ENCODE data around the gene SLC8B1.
"Not testable (repeated sequence)": the region's sequence is repeated elsewhere in the genome, so short reads cannot be mapped to it uniquely, and the experiment has no call there.

Gene SLC8B1

DNA sequence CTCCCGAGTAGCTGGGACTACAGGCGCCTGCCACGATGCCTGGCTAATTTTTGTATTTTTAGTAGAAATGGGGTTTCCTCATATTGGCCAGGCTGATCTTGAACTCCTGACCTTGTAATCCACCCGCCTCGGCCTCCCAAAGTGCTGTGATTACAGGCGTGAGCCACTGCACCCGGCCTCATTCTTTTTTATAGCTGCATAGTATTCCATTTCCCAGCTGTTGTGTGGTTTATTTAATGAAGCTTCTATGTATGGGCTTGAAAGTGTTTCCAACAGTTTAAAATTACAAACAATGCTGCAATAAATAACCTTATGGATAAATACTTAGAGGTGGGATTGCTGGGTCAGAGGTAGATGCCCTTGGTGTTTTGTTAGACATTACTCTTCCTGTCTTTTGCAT, 19.3 kb upstream of the SLC8B1 start:
- DNase-seq = not testable (repeated sequence)

DNA sequence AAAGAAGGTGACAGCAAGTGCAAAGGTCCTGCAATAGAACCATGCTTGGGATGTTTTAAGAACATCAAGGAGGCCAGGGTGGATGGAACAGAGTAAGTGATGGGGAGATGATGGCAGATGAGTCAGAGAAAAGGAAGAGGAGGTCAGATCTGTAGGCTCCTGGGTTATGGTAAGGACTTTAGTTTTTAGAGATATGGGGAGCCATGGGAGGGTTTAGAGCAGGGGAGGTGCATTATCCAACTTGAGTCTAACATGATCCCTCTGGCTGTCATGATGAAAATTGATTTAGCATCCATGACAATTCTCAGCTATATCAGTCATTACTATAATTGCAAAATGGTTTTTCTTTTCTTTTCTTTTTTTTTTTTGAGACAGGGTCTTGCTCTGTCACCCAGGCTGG, 16.2 kb upstream of the SLC8B1 start:
- DNase-seq = no peak

DNA sequence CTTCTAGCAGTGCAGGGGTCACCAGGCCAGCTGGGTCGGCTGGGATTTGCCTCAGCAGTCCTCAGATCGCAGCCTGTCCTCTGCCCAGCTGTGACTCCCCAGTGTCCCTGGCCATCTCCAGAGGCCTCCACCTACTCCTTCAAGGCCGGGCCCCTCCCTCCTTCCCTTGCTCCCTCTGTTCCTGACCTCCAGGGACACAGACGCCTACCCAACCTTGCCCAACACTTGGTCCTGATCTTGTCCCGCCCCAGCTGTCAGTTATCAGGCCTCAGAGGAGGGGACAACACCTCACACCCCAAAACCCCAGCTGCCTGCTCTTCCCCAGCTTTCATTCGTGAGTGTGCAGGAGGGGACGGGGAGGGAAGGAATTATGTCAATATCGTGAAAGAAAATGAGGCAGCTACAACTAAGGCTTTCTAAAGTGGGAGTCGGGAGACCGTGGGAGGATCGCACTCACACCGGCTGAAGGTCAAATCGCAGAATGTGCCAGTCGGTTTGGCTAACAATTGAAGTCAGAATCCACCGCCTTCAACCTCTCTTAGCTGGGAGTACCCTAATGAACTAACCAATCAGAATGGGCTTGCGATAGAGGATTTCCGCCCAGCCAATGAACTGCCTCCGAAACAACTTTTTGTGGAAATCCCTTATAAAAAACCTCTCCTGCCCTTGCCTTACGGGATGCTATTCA, 14.1 kb upstream of the SLC8B1 start:
- DNase-seq = no peak

- no peak for DNase-seq
Observed at GRCh38 chr12:113347892-113348291, 13.0 kb upstream of the SLC8B1 start.

GRCh38 chr12:113347107-113347506, 12.2 kb upstream of the SLC8B1 start:
- no peak for DNase-seq

DNA sequence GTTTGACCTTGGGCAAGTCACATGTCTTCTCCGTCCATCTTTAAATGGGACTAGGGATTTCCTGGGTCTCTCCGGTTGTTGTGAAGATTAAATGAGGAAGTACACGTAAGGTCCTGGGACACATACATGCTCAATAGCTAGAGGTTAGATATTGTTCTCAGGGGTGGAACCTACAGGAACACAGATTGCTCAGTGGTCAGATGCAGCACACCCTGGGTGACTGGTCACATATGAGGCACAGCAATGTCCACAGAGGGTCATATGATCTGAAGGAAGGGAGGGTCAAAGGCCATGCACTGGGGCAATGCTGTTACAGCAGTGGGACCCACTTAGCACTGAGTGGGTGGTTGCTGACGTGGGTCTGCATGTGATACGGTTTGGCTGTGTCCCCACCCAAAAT, 11.4 kb upstream of the SLC8B1 start:
- no peak for DNase-seq

DNA sequence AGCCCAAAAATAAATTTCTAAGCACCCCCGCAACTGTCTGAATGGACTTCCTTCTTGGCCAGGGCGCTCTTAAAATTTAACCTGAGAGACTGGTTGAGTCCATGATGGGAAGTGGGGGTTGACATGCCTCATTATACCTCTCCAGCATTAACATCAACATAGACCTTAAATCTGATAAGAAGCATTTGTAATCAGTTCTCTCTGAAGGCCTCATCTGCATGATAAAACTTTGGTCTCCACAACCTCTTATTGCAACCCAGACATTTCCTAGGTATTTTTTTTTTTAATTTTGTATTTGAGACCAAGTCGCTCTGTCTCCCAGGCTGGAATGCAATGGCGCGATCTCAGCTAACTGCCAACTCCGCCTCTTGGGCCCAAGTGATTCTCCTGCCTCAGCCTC, 10.4 kb upstream of the SLC8B1 start:
- no peak for DNase-seq

DNA sequence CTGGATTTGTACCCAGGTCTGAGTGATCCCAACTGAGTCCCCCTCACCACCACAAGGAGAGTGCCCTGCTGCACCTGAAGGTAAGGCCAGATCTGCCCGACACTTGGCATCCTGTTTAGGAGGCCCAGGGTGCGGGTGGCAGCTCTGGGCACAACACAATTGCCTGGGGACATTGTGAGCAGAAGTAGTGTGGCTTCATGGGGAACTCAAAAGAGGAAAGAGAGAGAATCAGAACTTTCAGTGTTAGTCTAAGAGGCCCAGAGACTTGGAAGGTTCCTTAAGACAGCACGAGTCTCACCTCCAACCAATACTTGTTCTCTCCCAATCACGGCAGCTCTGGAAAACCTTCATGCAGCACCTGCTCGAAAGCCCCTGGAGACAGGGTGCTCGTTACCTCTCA, 6.6 kb upstream of the SLC8B1 start:
- no peak for DNase-seq

- DNase-seq = no peak
Observed at GRCh38 chr12:113340061-113340460, 5.2 kb upstream of the SLC8B1 start.

- DNase-seq = no peak
Observed at GRCh38 chr12:113339540-113339939, 4.6 kb upstream of the SLC8B1 start.

GRCh38 chr12:113333877-113334785, 778 bp downstream of the SLC8B1 start:
- DNase-seq = no peak

- DNase-seq = no peak
Observed at GRCh38 chr12:113333418-113333750, 1.5 kb downstream of the SLC8B1 start.

DNA sequence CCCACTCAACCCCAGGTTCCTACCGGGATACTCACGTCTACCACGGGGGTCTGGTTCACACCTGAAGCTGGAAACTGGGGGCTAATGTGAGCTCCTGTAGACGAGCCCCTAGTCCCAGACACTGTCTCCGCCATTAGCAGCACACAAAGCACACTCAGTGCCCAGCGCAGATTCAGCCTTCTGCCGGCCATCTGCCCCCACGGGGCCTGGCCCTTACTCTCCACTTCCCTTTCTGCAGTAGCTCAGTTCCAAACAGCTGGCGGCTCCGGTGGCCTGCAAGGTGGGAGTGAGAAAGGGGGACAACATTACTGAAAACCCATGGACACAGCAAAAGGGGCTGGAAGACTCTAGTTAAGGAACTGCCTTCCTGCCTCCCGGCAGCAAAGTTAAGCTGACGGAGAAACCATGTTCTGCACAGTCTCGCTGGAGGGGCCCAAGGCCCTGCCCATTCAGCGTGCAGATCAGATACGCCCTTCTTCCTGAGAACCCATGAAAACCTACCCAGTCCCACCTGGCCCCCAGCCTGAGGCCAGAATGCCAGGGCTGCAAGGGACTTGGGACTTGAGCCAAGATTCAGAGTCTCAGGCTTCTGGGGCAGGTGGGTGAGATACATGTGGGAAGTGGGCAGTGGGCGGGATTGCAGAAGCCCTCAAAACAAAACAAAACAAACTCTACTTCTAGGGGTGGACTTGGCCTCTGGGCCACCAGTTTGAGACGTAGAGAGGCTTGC, 2.1 kb downstream of the SLC8B1 start:
- no peak for DNase-seq

DNA sequence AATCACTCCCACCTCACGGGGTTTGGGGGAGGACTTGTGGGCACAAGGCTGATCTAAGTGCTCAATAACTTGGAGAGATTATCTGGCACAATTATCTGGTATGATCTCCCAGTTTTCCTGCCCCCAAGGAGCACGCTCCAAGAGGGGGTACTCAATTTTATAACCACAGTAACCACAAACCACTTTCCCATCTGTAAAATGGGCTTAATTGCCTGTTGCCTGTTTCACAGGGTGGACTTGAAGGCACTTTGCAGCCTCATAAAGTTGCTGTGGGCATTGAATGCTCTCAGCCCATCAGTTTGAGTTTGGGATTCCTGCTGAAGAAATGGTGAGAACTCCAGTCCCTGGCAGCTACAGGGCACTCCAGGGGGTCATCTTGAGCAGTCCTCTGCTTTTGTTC, 4.4 kb downstream of the SLC8B1 start:
- no peak for DNase-seq

GRCh38 chr12:113329791-113330417, 5.0 kb downstream of the SLC8B1 start:
- DNase-seq = no peak

GRCh38 chr12:113329022-113329790, 5.7 kb downstream of the SLC8B1 start:
- DNase-seq = no peak

DNA sequence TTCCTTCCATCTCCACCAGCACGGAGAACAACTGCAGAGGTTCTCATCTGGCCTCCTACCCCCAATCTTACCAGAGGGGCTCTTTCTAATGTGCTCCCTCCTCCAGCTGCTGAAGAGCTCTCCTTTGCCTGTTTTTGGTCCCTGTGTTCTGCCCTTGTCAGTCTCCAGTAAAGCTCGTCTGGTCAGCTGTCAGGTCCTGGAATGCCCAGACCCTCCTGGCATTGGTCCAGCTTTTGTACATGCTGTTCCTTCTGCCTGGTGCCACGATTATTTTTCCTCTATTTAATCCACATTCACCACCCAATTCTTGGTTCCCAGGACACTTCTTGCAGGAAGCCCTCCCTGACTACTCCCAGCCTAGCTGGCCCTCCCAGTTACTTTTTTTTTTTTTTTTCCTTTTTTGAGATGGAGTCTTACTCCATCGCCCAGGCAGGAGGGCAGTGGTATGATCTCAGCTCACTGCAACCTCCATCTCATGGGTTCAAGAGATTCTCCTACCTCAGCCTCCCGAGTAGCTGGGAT, 6.5 kb downstream of the SLC8B1 start:
- DNase-seq = no peak

DNA sequence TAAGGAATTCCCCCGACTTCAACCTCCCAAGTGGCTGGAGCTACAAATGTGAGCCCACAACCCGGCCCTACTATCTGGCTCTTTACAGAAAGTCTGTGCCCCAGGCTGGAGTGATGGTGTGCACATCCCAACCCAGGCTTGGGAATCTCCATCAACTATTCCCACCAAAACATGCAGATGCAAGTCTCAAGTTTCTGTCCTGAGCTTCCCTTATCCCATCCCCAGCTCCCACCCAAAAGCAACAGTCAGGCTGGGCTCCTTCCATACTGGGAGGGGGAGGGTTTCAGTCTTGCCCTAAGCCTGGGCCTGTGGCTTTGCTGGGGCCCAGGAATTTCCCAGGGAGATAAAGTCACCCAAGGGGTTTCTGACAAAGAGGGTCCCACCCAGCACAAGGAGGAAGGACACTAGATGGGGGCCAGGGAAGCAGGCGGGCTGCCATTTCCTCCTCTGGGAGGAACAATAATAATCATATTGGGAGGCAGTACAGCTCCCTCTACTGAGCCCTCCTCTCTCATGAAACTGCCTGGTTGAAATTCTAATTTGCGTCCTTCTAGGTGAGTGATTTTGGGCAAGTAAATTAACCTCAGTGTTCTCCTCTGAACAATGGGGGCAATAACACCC, 8.0 kb downstream of the SLC8B1 start:
- no peak for DNase-seq

DNA sequence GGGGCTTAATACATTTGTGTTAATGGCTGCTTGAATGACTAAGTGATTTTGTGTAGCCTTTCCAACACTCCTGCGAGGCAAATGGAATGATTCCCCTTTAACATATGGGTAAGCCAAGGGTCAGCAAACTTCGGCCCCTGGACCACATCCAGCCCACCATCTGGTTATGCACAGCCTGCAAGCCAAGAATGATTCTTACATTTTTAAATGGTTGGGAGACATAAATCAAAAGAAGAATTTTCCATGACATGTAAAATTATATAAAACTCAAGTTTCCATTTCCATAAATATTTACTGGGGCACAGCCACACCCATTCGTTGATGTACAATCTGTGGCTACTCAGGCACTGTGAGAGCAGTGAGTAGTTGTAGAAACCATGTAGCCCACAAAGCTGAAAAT, 9.0 kb downstream of the SLC8B1 start:
- no peak for DNase-seq

- DNase-seq = no peak
Observed at GRCh38 chr12:113322343-113322742, 12.6 kb downstream of the SLC8B1 start.

DNA sequence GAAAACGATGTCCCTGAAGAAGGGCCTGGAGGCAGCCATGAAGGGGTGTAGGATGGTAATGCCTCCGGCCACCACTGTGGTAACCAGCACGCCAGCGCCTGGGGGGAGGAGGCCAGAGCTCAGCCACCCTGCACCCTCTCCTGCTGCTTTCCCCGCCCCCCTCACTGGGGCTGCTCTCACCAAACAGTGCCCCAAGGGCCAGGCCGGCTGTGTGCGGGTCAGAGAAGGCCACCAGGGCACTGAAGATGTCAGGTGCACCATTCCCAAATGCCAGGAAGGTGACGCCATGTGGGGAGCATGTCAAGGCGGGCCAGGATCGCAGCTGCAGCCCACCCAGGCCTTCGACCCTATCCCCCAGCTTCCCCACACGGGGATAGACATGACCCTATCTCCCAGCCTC, 14.5 kb downstream of the SLC8B1 start:
- DNase-seq = no peak
